ENCODE results near the gene OR11A1.

Gene OR11A1

DNA sequence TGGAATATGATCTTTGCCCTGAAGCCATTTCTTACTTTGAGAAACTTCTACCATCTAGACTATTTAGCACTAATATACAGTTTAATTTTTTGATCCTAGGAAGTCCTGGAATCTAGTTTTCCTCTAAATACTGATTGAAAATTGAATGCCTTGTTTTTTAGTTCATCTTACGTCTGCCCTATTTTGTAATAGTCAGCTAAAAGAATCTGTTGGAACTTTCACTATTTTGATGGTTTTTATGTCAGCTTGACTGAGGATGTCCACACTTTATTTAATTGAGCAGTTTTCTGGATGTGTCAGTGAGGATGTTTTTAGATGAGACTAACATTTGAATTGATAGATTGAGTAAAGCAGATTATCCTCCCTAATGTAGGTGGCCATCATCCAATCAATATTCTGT, 53.1 kb downstream of the OR11A1 start:
- no peak overlapping the region for H3K4me3 ChIP-seq (ENCODE audit: low read length in 2 of 2)
- H3K27me3 ChIP-seq (ENCODE audit: control insufficient read depth in 1 of 2, insufficient read depth in 2 of 2, low read length in 2 of 2) = no peaks in the 10 kb centered on the region

GRCh38 chr6:29399525-29399924, 57.3 kb downstream of the OR11A1 start:
- Histone ChIP-seq H3K27me3 (ENCODE audit: control insufficient read depth in 1 of 2, insufficient read depth in 2 of 2, low read length in 2 of 2) (no peaks in the 10 kb centered on the region), H3K27ac (ENCODE audit: low read length) (no peak overlapping the region), H3K9ac (ENCODE audit: low read length in 2 of 2) (no peak overlapping the region), H3K4me1 (ENCODE audit: control insufficient read depth, insufficient read depth, low read length) (no peaks in the 10 kb centered on the region), H3K4me3 (ENCODE audit: low read length in 2 of 2) (no peak overlapping the region), H3K9me3 (ENCODE audit: control insufficient read depth in 2 of 2, low read length in 2 of 2) (no peaks in the 10 kb centered on the region), H3K36me3 (ENCODE audit: control insufficient read depth in 2 of 2, insufficient read depth in 2 of 2, low read length in 2 of 2) (no peaks in the 10 kb centered on the region)

More for the DNA sequence above, 53.1 kb downstream of the OR11A1 start:
- Histone ChIP-seq H3K27ac (ENCODE audit: low read length) (no peak overlapping the region), H3K4me1 (ENCODE audit: control insufficient read depth, insufficient read depth, low read length) (no peaks in the 10 kb centered on the region), H3K36me3 (ENCODE audit: control insufficient read depth in 2 of 2, insufficient read depth in 2 of 2, low read length in 2 of 2) (no peaks in the 10 kb centered on the region), H3K9me3 (ENCODE audit: control insufficient read depth in 2 of 2, low read length in 2 of 2) (peaks cover 0 to 3% of the 10 kb centered on the region in 2 donors), H3K9ac (ENCODE audit: low read length in 2 of 2) (no peak overlapping the region)

GRCh38 chr6:29395331-29395730, 61.5 kb downstream of the OR11A1 start, which contains the start of gene OR12D2:
Gene OR12D2 (plus strand): TSS chr6:29395631. CDS start chr6:29396700, 1,069 bp downstream.
- no peak within 1 kb of the TSS for H3K27ac ChIP-seq (ENCODE audit: low read length)
- no peaks in the 10 kb centered on the region for H3K36me3 ChIP-seq (ENCODE audit: control insufficient read depth in 2 of 2, insufficient read depth in 2 of 2, low read length in 2 of 2)
- no peak within 1 kb of the TSS for H3K4me3 ChIP-seq (ENCODE audit: low read length in 2 of 2)
- H3K27me3 ChIP-seq (ENCODE audit: control insufficient read depth in 1 of 2, insufficient read depth in 2 of 2, low read length in 2 of 2) = no peaks in the 10 kb centered on the region
- H3K4me1 ChIP-seq (ENCODE audit: control insufficient read depth, insufficient read depth, low read length) = no peaks in the 10 kb centered on the region
- H3K9me3 ChIP-seq (ENCODE audit: control insufficient read depth in 2 of 2, low read length in 2 of 2) = no peaks in the 10 kb centered on the region
- H3K9ac ChIP-seq (ENCODE audit: low read length in 2 of 2) = no peak within 1 kb of the TSS

DNA sequence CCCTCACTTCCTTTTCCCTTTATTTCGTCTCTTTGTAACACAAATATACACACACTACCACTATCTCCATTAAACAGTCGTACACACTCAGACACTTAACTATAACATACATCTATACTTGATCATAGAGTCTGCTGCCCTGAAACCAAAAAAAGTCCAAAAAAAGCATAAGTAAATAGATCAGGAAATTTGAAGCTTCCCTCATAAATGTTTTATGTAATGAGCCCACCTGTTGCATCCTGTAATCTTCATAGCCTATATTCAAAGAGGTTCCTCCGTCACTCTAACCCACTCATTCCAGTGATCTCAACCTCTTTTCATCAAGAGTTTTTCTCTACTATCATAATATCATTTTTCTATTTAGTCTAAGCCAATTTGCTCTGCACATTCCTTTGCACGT, 68.3 kb downstream of the OR11A1 start:
- H3K27me3 ChIP-seq (ENCODE audit: control insufficient read depth in 1 of 2, insufficient read depth in 2 of 2, low read length in 2 of 2) = no peaks in the 10 kb centered on the region
- no peak overlapping the region for H3K9ac ChIP-seq (ENCODE audit: low read length in 2 of 2)
- no peak overlapping the region for H3K4me3 ChIP-seq (ENCODE audit: low read length in 2 of 2)
- no peaks in the 10 kb centered on the region for H3K4me1 ChIP-seq (ENCODE audit: control insufficient read depth, insufficient read depth, low read length)
- H3K9me3 ChIP-seq (ENCODE audit: control insufficient read depth in 2 of 2, low read length in 2 of 2) = no peaks in the 10 kb centered on the region
- no peaks in the 10 kb centered on the region for H3K36me3 ChIP-seq (ENCODE audit: control insufficient read depth in 2 of 2, insufficient read depth in 2 of 2, low read length in 2 of 2)
- no peak overlapping the region for H3K27ac ChIP-seq (ENCODE audit: low read length)

- Histone ChIP-seq H3K27ac (ENCODE audit: low read length) (no peak overlapping the region), H3K36me3 (ENCODE audit: control insufficient read depth in 2 of 2, insufficient read depth in 2 of 2, low read length in 2 of 2) (no peaks in the 10 kb centered on the region), H3K9ac (ENCODE audit: low read length in 2 of 2) (no peak overlapping the region), H3K4me1 (ENCODE audit: control insufficient read depth, insufficient read depth, low read length) (no peaks in the 10 kb centered on the region), H3K9me3 (ENCODE audit: control insufficient read depth in 2 of 2, low read length in 2 of 2) (no peaks in the 10 kb centered on the region), H3K27me3 (ENCODE audit: control insufficient read depth in 1 of 2, insufficient read depth in 2 of 2, low read length in 2 of 2) (no peaks in the 10 kb centered on the region), H3K4me3 (ENCODE audit: low read length in 2 of 2) (no peak overlapping the region)
Measured at GRCh38 chr6:29376003-29376402, 80.9 kb downstream of the OR11A1 start.
